ENCODE measurements around the gene ALOX5.

Gene ALOX5

DNA sequence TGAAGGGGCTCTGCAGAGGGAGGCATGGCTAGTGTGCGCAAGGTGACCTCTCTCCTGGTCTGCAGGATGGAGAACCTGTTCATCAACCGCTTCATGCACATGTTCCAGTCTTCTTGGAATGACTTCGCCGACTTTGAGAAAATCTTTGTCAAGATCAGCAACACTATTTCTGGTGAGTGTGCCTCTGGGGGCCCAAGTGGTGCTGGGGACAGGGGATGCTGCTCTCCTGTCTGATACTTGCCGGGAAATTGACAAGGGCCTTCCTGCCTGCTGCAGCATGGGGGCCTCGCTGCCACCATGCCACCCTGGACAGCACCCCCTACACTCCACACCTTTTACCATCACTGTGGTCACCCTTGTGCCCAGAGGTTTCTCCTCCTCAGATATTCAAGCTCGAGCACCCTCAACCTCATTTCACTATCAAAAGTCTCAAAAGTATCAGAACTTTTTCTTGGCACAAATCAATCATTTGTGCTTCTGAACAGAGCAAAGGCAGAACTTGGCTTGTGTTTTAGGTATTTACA is 50.0 kb downstream of the ALOX5 start:
- Histone ChIP-seq H3K4me2 (ENCODE audit: low read depth, low read length, poor library complexity, severe bottlenecking) (no peak overlapping the region), H3K79me2 (ENCODE audit: insufficient read depth, low read length) (no peaks in the 10 kb centered on the region), H3K36me3 (ENCODE audit: insufficient read depth, low read length) (no peaks in the 10 kb centered on the region), H3K9ac (ENCODE audit: low read depth, low read length, poor library complexity, severe bottlenecking) (no peak overlapping the region), H4K20me1 (ENCODE audit: insufficient read depth, low read length, poor library complexity, severe bottlenecking) (no peaks in the 10 kb centered on the region), H3K4me1 (ENCODE audit: insufficient read depth, low read length, poor library complexity, severe bottlenecking) (peaks cover 39% of the 10 kb centered on the region), H3K9me2 (replicated peaks; ENCODE audit: low read depth, low read length) (no peaks in the 10 kb centered on the region), H3K9me3 (ENCODE audit: insufficient read depth, low read depth, low read length) (no peaks in the 10 kb centered on the region), H3F3A (ENCODE audit: low read depth) (no peaks in the 10 kb centered on the region), H3K4me3 (ENCODE audit: low read length, poor library complexity, severe bottlenecking) (no peak overlapping the region), H3K27me3 (ENCODE audit: insufficient read depth, low read length, poor library complexity, severe bottlenecking) (no peaks in the 10 kb centered on the region), H2AFZ (ENCODE audit: low read length) (no peak overlapping the region)
- TF ChIP-seq, protein P1, sequence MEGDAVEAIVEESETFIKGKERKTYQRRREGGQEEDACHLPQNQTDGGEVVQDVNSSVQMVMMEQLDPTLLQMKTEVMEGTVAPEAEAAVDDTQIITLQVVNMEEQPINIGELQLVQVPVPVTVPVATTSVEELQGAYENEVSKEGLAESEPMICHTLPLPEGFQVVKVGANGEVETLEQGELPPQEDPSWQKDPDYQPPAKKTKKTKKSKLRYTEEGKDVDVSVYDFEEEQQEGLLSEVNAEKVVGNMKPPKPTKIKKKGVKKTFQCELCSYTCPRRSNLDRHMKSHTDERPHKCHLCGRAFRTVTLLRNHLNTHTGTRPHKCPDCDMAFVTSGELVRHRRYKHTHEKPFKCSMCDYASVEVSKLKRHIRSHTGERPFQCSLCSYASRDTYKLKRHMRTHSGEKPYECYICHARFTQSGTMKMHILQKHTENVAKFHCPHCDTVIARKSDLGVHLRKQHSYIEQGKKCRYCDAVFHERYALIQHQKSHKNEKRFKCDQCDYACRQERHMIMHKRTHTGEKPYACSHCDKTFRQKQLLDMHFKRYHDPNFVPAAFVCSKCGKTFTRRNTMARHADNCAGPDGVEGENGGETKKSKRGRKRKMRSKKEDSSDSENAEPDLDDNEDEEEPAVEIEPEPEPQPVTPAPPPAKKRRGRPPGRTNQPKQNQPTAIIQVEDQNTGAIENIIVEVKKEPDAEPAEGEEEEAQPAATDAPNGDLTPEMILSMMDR (conservative IDR thresholded peaks at IDR 0.05; ENCODE audit: low read length), result no peak
- TF ChIP-seq EZH2phosphoT487 (IDR thresholded peaks at IDR 0.05; ENCODE audit: borderline replicate concordance), result no peak

DNA sequence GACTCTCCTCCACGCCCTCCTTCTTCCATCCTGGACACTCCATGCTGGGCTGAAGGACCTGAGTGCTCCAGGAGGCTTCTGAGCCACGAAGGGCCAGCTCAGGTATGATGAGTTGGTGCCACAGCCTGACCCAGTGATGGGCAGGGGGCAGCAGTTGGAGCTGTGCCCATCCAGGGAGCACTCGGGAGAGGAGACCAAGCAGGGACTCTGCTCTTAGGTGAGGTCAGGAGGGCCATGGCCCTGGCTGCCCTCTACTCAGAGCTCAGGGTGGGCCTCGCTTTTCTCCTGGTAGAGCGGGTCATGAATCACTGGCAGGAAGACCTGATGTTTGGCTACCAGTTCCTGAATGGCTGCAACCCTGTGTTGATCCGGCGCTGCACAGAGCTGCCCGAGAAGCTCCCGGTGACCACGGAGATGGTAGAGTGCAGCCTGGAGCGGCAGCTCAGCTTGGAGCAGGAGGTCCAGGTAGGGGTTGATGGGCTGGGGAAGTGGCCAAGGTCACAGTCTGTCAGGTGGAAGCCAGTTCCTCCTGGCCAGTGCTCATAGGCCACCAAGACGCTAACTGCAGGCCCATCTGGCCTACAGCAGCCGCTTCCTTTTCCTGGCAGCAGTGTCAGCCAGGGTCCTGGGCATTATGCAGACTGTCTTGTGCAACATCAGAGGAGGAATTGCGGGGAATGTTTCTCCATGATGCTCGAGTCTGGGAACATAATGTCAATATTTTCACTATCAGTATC is 50.8 kb downstream of the ALOX5 start:
- no peaks in the 10 kb centered on the region for H3K36me3 ChIP-seq (ENCODE audit: insufficient read depth, low read length)
- TF ChIP-seq EZH2phosphoT487 (IDR thresholded peaks at IDR 0.05; ENCODE audit: borderline replicate concordance), result no peak
- TF ChIP-seq, protein P1 (conservative IDR thresholded peaks at IDR 0.05; ENCODE audit: low read length), result no peak

DNA sequence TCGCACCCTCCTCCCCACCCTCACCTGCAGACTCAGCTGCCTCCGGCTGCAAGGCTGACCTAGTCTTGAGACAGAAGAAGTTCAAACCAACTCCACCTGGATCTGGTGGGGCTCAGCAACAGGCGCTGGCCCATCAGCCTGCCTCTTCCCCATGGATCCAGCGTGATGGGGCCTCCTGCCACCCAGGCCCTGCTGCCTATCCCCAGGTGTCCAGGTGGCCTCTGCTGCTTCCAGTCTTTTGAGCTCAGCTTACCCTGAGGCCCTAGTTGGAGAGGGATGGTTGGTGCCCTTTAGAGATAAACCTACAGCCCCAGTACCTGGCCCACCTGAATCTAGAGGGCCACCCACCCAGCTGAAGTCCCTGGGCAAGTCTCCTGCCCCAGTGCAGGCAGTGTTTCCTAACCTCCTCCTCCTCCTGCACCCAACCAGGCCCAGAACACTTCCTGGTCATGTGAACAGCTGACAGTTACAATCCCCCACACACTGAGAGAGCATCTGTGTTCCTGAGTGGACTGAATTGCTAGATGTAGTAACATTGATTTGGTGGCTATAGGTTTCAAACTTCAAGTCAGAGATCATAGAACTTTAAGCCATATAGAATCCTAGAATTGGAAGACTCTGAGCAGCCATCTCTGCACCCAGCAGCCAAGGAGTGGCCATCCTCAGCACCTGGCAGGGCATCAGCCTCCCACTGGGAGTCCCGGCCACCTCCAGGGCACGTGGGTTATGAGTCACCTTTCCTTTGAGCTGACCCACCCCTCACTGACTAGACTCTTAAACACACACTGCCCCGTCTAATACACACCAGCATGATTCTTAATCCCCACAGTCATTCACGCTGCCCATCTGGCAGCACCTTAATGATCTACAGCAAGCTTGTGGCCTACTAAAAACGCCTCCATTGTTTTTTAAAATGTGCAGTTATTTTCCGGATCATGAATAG is 51.9 kb downstream of the ALOX5 start:
- H3K36me3 ChIP-seq (ENCODE audit: insufficient read depth, low read length), result no peaks in the 10 kb centered on the region
- no peaks in the 10 kb centered on the region for H3K9me2 ChIP-seq (replicated peaks; ENCODE audit: low read depth, low read length)
- TF ChIP-seq, protein P1 (conservative IDR thresholded peaks at IDR 0.05; ENCODE audit: low read length), result no peak
- no peak for TF ChIP-seq EZH2phosphoT487 (IDR thresholded peaks at IDR 0.05; ENCODE audit: borderline replicate concordance)
- H3K4me3 ChIP-seq (ENCODE audit: low read length, poor library complexity, severe bottlenecking), result no peak overlapping the region
- peaks cover 29% of the 10 kb centered on the region for H3K4me1 ChIP-seq (ENCODE audit: insufficient read depth, low read length, poor library complexity, severe bottlenecking)
- H2AFZ ChIP-seq (ENCODE audit: low read length), result peak overlapping the region; percentile 75
- peak overlapping the region; percentile 39 for H3K9ac ChIP-seq (ENCODE audit: low read depth, low read length, poor library complexity, severe bottlenecking)
- no peaks in the 10 kb centered on the region for H3K9me3 ChIP-seq (ENCODE audit: insufficient read depth, low read depth, low read length)
- H3F3A ChIP-seq (ENCODE audit: low read depth), result no peaks in the 10 kb centered on the region
- H4K20me1 ChIP-seq (ENCODE audit: insufficient read depth, low read length, poor library complexity, severe bottlenecking), result no peaks in the 10 kb centered on the region
- H3K4me2 ChIP-seq (ENCODE audit: low read depth, low read length, poor library complexity, severe bottlenecking), result peak overlapping the region; percentile 41
- H3K27me3 ChIP-seq (ENCODE audit: insufficient read depth, low read length, poor library complexity, severe bottlenecking), result no peaks in the 10 kb centered on the region
- no peaks in the 10 kb centered on the region for H3K79me2 ChIP-seq (ENCODE audit: insufficient read depth, low read length)

More for the DNA sequence above, 50.8 kb downstream of the ALOX5 start:
- Histone ChIP-seq H3K4me2 (ENCODE audit: low read depth, low read length, poor library complexity, severe bottlenecking) (peak overlapping the region; percentile 41), H3K9ac (ENCODE audit: low read depth, low read length, poor library complexity, severe bottlenecking) (peak overlapping the region; percentile 39), H4K20me1 (ENCODE audit: insufficient read depth, low read length, poor library complexity, severe bottlenecking) (no peaks in the 10 kb centered on the region), H3K27me3 (ENCODE audit: insufficient read depth, low read length, poor library complexity, severe bottlenecking) (no peaks in the 10 kb centered on the region), H3K4me1 (ENCODE audit: insufficient read depth, low read length, poor library complexity, severe bottlenecking) (peaks cover 39% of the 10 kb centered on the region), H2AFZ (ENCODE audit: low read length) (no peak overlapping the region), H3K9me2 (replicated peaks; ENCODE audit: low read depth, low read length) (no peaks in the 10 kb centered on the region), H3K9me3 (ENCODE audit: insufficient read depth, low read depth, low read length) (no peaks in the 10 kb centered on the region), H3K79me2 (ENCODE audit: insufficient read depth, low read length) (no peaks in the 10 kb centered on the region), H3K4me3 (ENCODE audit: low read length, poor library complexity, severe bottlenecking) (no peak overlapping the region), H3F3A (ENCODE audit: low read depth) (no peaks in the 10 kb centered on the region)
